ENCODE measurements around the gene MAGED1. TPM values are rescaled to one million over a fixed set of nuclear protein-coding genes. Genes with fewer than 3 reads are reported as not detected.
A peak's percentile ranks its signal among the peaks of the same experiment; 100 is the strongest.

The MAGED1 gene, protein sequence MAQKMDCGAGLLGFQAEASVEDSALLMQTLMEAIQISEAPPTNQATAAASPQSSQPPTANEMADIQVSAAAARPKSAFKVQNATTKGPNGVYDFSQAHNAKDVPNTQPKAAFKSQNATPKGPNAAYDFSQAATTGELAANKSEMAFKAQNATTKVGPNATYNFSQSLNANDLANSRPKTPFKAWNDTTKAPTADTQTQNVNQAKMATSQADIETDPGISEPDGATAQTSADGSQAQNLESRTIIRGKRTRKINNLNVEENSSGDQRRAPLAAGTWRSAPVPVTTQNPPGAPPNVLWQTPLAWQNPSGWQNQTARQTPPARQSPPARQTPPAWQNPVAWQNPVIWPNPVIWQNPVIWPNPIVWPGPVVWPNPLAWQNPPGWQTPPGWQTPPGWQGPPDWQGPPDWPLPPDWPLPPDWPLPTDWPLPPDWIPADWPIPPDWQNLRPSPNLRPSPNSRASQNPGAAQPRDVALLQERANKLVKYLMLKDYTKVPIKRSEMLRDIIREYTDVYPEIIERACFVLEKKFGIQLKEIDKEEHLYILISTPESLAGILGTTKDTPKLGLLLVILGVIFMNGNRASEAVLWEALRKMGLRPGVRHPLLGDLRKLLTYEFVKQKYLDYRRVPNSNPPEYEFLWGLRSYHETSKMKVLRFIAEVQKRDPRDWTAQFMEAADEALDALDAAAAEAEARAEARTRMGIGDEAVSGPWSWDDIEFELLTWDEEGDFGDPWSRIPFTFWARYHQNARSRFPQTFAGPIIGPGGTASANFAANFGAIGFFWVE
- 39.3 and 57.4 TPM in 2 replicates for total RNA-seq (2014; rRNA removed; shearing (Covaris generic))
- polyA plus RNA-seq (2015; cell fraction: cytosol; rRNA removed), result 87.8 and 96.9 TPM in 2 replicates
- polyA plus RNA-seq (2015; cell fraction: nucleus; rRNA removed), result 250 and 283 TPM in 2 replicates

- DNase-seq (ENCODE audit: low read depth), result peak; percentile 93
Observed at GRCh38 chrX:51892921-51893745, at the start of gene MAGED1. TSS of gene MAGED1 (plus strand) at chrX:51893623. CDS start at chrX:51894305, 682 bp downstream.

GRCh38 chrX:51847463-51847862 is 46.0 kb upstream of the MAGED1 start:
- peak; percentile 0 for DNase-seq (ENCODE audit: low read depth)

GRCh38 chrX:51851507-51852085 is 41.8 kb upstream of the MAGED1 start:
- peak; percentile 14 for DNase-seq (ENCODE audit: low read depth)

GRCh38 chrX:51852096-51852495 is 41.3 kb upstream of the MAGED1 start:
- DNase-seq (ENCODE audit: low read depth), result no peak

DNA sequence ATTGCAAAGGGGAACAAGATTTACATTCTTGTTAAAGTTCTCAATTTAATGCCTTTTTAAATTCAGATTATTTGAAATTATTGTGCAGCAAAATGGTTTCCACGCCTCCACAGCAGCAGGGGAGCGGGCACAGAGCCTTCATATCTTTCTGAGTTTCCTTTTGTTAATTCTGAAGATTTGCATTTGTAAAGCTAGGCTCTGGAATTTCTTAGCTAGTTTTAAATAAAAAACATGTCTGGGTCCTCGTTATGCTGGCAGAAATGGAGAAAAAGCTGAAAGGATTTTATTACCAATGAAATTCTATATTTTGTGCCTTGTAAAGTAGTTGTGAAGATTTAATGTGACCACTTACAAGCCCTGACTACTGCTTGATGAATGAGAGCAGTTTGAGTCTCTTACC is 40.8 kb upstream of the MAGED1 start:
- no peak for DNase-seq (ENCODE audit: low read depth)

- DNase-seq (ENCODE audit: low read depth), result no peak
Observed at GRCh38 chrX:51853251-51853650, 40.2 kb upstream of the MAGED1 start.

- DNase-seq (ENCODE audit: low read depth), result no peak
Observed at GRCh38 chrX:51855698-51856097, 37.7 kb upstream of the MAGED1 start.

DNA sequence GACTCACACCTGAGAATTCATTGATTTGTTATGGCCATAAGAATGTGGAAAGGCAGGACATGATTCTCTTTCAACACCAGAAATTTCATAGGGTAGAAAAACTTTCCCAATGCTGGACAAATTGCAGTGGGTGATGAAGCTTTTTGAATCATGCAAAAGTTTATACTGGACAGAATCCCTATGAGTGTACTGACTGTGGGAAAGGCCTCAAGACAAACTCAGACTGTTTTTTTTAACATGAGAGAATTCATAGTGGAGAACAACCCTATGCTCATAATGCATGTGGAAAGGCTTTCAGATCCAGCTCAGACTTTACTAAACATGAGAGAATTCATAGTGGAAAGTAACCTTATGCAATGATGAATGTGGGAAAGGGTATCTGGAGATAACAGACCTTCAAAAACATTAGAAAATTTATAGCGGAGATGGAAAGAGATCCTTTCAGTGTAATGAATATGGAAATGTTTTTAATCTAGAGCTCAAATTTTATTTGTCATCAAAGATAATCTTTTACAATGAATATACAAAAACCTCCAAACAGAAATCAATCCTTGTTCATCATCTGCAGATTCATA is 36.2 kb upstream of the MAGED1 start:
- no peak for DNase-seq (ENCODE audit: low read depth)

DNA sequence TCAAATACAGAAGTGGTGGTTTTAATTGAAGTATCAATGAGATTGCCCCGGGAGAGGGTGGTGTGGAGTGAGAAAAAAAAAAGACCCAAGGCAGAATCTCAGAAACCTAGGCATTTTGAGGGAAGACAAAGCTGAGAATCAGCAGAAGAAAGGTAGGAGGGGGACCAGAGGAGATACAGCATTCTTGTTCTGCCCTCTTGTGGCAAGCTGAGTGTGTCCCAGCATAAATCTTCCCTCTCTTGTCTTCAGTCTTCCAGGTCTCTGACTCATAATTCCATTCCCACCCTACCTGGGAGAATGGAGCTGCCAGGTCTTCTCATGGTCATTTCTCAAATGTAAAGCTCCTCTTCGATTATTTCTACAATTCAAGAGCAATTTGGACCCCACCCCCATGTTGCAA is 32.7 kb upstream of the MAGED1 start:
- DNase-seq (ENCODE audit: low read depth), result peak; percentile 33

DNA sequence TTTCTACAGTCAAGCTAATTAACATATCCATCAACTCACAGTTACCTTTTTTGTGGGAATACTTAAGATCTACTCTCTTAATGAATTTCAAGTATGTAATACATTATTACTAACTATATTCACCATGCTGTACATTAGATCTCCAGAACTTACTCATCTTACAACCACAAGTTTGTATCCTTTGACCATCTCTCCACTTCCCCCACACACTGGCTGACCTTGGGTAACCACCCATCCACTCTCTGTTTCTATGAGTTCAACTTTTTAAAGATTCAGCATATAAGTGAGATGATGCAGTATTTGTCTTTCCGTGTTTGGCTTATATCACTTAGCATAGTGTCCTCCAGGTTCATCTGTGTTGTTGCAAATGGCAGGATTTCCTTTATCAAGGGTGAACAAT is 30.5 kb upstream of the MAGED1 start:
- no peak for DNase-seq (ENCODE audit: low read depth)

DNA sequence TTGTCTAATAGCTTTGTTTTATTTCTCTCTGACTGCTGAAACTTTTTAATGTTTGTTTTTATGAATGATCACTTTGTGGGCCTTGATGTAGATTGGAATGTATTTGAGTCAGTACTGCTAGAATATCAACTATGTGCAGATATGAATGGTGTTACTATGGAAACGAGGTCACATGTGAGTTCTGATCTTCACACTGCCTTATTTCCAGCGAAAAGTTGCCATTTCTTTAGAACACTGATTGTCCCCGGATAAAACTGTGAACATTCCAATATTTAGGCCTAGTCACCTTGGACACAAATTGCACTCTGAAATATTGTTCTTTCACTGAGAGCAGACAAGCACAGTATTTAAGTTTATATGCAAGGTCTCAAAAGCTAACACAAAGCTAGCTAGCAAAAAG is 27.2 kb upstream of the MAGED1 start:
- no peak for DNase-seq (ENCODE audit: low read depth)

GRCh38 chrX:51867626-51868025 is 25.8 kb upstream of the MAGED1 start:
- DNase-seq (ENCODE audit: low read depth), result no peak

- DNase-seq (ENCODE audit: low read depth), result no peak
Observed at GRCh38 chrX:51870354-51870753, 23.1 kb upstream of the MAGED1 start.

DNA sequence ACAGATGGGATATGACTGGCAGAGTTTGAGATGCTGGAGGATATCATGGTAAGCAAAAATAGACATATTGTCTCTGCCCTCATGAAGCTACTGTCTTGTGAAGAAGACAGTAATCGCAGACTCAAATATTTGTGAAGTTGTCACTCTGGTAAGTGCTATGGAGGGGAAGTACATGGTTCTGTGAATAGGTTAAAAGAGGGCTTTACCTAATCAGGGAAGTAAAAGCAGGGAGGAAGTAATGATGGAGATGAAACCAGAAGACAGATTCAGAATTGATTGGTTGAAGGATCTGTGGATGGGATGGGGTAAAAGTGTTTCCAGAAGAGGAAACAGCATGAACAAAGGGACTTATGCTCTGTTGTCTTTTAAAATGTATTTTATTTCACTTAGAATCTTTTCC is 19.3 kb upstream of the MAGED1 start:
- no peak for DNase-seq (ENCODE audit: low read depth)

- DNase-seq (ENCODE audit: low read depth), result no peak
Observed at GRCh38 chrX:51876441-51876840, 17.0 kb upstream of the MAGED1 start.

GRCh38 chrX:51878056-51878455 is 15.4 kb upstream of the MAGED1 start:
- no peak for DNase-seq (ENCODE audit: low read depth)

DNA sequence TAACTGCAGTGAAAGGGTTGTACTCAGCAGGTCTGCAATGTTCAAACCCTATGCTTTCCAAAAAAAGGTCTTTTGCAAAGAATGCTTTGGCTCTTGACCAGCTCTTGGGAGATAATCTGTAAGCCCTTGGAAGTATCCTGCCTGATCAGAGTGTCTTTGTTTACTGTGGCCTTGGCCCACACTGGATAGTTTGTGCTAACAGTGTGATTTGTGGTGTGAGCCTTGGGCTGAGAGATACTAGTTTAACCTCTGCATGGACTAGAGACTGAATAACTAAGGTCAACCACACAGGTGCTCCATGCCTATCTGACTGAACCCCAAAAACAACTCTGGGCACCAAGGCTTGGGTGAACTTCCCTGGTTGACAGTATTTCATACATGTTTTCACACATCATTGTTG is 3.6 kb upstream of the MAGED1 start:
- no peak for DNase-seq (ENCODE audit: low read depth)

DNA sequence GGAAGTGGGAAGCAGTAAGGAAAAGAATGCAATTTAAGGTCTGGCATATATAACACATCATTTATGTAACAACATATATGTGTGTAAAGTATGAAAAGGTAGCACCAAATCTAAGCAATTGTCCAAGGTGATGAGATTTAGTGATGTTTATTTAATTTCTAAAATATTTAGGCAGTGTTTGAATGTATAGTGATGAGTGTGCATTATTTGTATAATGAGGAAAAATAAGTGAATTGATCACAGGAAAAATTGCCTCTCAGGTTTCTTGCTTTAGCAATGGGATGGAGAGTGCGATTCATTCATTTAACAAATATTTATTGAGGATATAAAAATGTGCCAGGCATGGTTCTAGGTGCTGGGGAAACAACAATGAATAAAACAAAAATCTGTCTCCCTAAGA is 2.2 kb upstream of the MAGED1 start:
- no peak for DNase-seq (ENCODE audit: low read depth)

GRCh38 chrX:51891821-51892551 is 1.4 kb upstream of the MAGED1 start:
- DNase-seq (ENCODE audit: low read depth), result no peak

All from HT1080 (cell line).